Left lung (tissue), 10 donors: ENCODE data around the gene AOPEP. TPM values are rescaled to one million over a fixed set of nuclear protein-coding genes. Genes with fewer than 3 reads are reported as not detected.

Experiments
- ATAC-seq: fragments of 200-7000 bp; cut with Tn5 transposase; one replicate; pipeline ENCODE4 v1.9.1; 2020; ENCODE audit warnings: moderate library complexity
- DNase-seq, 4 donors: peaks; one replicate each; pipeline ENCODE4 v3.0.0-alpha.2; 2013 to 2020
- H3K27ac ChIP-seq, 2 donors: fragments of 200-600 bp; sonication (generic) in 1 of 2; one replicate each; pipeline versions ENCODE4 v1.5.0 to v1.8.0; 2020 to 2021
- H3K27me3 ChIP-seq, 2 donors: fragments of 200-600 bp; sonication (generic) in 1 of 2; one replicate each; pipeline versions ENCODE4 v1.5.0 to v1.8.0; 2020 to 2021
- H3K36me3 ChIP-seq, 2 donors: fragments of 200-600 bp; sonication (generic) in 1 of 2; one replicate each; pipeline versions ENCODE4 v1.5.0 to v1.8.0; 2020 to 2021
- H3K4me1 ChIP-seq, 2 donors: fragments of 200-600 bp; one replicate each; pipeline ENCODE4 v1.8.0; 2021
- H3K4me3 ChIP-seq, 2 donors: fragments of 200-600 bp; sonication (generic) in 1 of 2; one replicate each; pipeline versions ENCODE4 v1.5.0 to v1.8.0; 2020 to 2021; ENCODE audit warnings: mild to moderate bottlenecking in 1 of 2
- H3K9me3 ChIP-seq, 2 donors: fragments of 200-600 bp; sonication (generic) in 1 of 2; one replicate each; pipeline versions ENCODE4 v1.5.0 to v1.8.0; 2020 to 2021
- CTCF ChIP-seq, 2 donors: fragments of 200-600 bp; sonication (generic) in 1 of 2; IDR thresholded peaks; one replicate each; pipeline versions ENCODE4 v1.5.0 to v1.8.0; 2021; ENCODE audit warnings: antibody characterized with exemption in 2 of 2
- intact Hi-C, 2 donors: fragments of 100-400 bp; cut with DNase I; formaldehyde crosslinking; loops; one replicate each; pipeline versions ENCODE4 v1.11.2 to v1.14.2; 2022
- polyA plus RNA-seq, 6 donors: library from polyadenylated mRNA; unstranded; fragments of 120-200 nt; gene quantifications; one replicate each; pipeline ENCODE4 v1.2.1, GENCODE V29; 2013; ENCODE audit not compliant: insufficient read length in 6 of 6
- total RNA-seq, 2 donors: library from RNA; stranded (reverse); fragmentation: NEBNext Ultra II Directional; extraction: Animal tissue kit (Norgen Biotek cat#: 25700); gene quantifications; one replicate each; pipeline ENCODE4 v1.2.1, GENCODE V29; 2021
- donor health status: DM: no; HTN: yes; CAD: no.
- donor health status: DM: no; HTN: no; CAD: no.

Gene AOPEP
- total and polyA plus RNA-seq, 8 donors, result 32.5 to 83.2 (median 39.9) TPM

DNA sequence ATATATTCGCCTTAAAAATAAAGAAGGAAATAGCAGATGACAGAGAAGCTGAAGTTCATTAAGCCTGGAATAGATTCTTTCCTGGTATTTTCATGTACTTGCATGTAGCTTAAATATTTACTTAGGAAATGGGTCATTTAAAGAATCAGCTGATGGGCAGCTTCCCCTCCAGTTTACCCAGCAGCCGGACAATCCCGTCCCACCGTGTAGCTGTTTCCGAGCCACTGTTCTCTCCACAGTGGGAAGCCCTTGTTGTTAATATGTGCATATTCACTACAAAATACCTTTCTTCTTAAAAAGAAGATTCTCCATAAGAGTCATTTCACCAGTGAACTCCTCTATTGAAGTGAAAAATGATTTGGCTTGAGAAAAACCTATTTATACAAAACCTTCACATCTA is 404.0 kb downstream of the AOPEP start:
- H3K9me3 ChIP-seq, result no peaks in the 10 kb centered on the region
- intact Hi-C loops, result no loop called here
- no peaks in the 10 kb centered on the region for H3K27me3 ChIP-seq
- TF ChIP-seq CTCF (IDR thresholded peaks at IDR 0.05), result no peak
- H3K27ac ChIP-seq, result no peak overlapping the region
- no peak for DNase-seq
- H3K4me1 ChIP-seq, result peaks cover 7 to 11% of the 10 kb centered on the region in 2 donors
- ATAC-seq, result peak; percentile 20
- H3K36me3 ChIP-seq, result peaks cover 0 to 6% of the 10 kb centered on the region in 2 donors
- H3K4me3 ChIP-seq, result no peak overlapping the region

- no peak overlapping the region for H3K27ac ChIP-seq
- intact Hi-C loops, result no loop called here
- peak; percentile 78 to 79 for TF ChIP-seq CTCF (IDR thresholded peaks at IDR 0.05)
These were observed 404.8 kb downstream of the AOPEP start for GRCh38 chr9:95131023-95131943.

GRCh38 chr9:95132366-95133324 is 406.1 kb downstream of the AOPEP start:
- Histone ChIP-seq H3K36me3 (peaks cover 0 to 6% of the 10 kb centered on the region in 2 donors), H3K4me1 (peaks cover 6 to 7% of the 10 kb centered on the region in 2 donors), H3K4me3 (no peak overlapping the region), H3K9me3 (no peaks in the 10 kb centered on the region), H3K27me3 (no peaks in the 10 kb centered on the region), H3K27ac (no peak overlapping the region)
- no peak for TF ChIP-seq CTCF (IDR thresholded peaks at IDR 0.05)
- ATAC-seq (no peak), DNase-seq (no peak)
- intact Hi-C loops, result no loop called here

More at GRCh38 chr9:95131023-95131943, 404.8 kb downstream of the AOPEP start:
- ATAC-seq (peak; percentile 80), DNase-seq (peak in 2 of 4 donors; percentile 67 to 81)
- no peak overlapping the region for H3K4me3 ChIP-seq
- H3K36me3 ChIP-seq, result peaks cover 0 to 6% of the 10 kb centered on the region in 2 donors
- H3K27me3 ChIP-seq, result no peaks in the 10 kb centered on the region
- H3K4me1 ChIP-seq, result peaks cover 7 to 11% of the 10 kb centered on the region in 2 donors
- H3K9me3 ChIP-seq, result no peaks in the 10 kb centered on the region

DNA sequence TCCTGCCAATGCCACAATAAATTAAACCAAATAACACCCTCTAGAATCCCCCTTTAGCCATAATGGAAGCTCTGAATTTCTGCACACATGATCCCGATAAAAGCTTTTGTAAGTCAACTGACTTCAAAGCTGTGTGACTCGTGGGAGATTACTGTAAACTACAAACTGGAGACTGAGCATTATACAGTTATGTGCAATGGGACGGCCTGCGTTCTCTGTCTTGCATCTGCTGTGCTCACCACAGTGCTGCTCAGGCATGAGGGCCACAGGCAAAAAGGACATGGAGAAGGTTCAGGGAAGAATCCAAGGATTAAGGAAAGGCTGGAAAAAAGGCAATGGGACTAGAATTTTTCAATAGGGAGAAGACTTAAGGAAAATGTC is 406.8 kb downstream of the AOPEP start:
- H3K27ac ChIP-seq, result no peak overlapping the region
- H3K4me1 ChIP-seq, result peaks cover 5 to 7% of the 10 kb centered on the region in 2 donors
- ATAC-seq (no peak), DNase-seq (no peak)
- no peak overlapping the region for H3K4me3 ChIP-seq
- no peak for TF ChIP-seq CTCF (IDR thresholded peaks at IDR 0.05)
- H3K36me3 ChIP-seq, result peaks cover 0 to 6% of the 10 kb centered on the region in 2 donors
- intact Hi-C loops, result no loop called here
- no peaks in the 10 kb centered on the region for H3K9me3 ChIP-seq
- H3K27me3 ChIP-seq, result no peaks in the 10 kb centered on the region
